BE2C (cell line): ENCODE results near the gene HOXD9.

Experiments used
- DNase-seq: peaks from one replicate; pipeline ENCODE4 v3.0.0-alpha.2; 2020
- H3K27me3 ChIP-seq: fragments of 250-450 bp; sonication (Bioruptor Pico); 2 replicates; pipeline ENCODE4 v1.5.1; 2020; ENCODE audit warnings: mild to moderate bottlenecking
- H3K36me3 ChIP-seq: fragments of 250-450 bp; sonication (Bioruptor Pico); 2 replicates; pipeline ENCODE4 v1.5.1; 2020; ENCODE audit warnings: mild to moderate bottlenecking
- H3K4me1 ChIP-seq: fragments of 250-450 bp; sonication (Bioruptor Pico); 2 replicates; pipeline ENCODE4 v1.5.1; 2020
- H3K4me3 ChIP-seq: 2 replicates; pipeline ENCODE4 v1.5.1; 2011; ENCODE audit warnings: low read depth, low read length
- H3K9me3 ChIP-seq: fragments of 250-450 bp; sonication (Bioruptor Pico); 2 replicates; pipeline ENCODE4 v1.5.1; 2020
- TF ChIP-seq, protein P1 (sequence below): IDR thresholded peaks from 2 replicates; pipeline ENCODE4 v1.5.1; 2012; ENCODE audit warnings: mild to moderate bottlenecking, low read depth, low read length

HOXD9 gene

DNA sequence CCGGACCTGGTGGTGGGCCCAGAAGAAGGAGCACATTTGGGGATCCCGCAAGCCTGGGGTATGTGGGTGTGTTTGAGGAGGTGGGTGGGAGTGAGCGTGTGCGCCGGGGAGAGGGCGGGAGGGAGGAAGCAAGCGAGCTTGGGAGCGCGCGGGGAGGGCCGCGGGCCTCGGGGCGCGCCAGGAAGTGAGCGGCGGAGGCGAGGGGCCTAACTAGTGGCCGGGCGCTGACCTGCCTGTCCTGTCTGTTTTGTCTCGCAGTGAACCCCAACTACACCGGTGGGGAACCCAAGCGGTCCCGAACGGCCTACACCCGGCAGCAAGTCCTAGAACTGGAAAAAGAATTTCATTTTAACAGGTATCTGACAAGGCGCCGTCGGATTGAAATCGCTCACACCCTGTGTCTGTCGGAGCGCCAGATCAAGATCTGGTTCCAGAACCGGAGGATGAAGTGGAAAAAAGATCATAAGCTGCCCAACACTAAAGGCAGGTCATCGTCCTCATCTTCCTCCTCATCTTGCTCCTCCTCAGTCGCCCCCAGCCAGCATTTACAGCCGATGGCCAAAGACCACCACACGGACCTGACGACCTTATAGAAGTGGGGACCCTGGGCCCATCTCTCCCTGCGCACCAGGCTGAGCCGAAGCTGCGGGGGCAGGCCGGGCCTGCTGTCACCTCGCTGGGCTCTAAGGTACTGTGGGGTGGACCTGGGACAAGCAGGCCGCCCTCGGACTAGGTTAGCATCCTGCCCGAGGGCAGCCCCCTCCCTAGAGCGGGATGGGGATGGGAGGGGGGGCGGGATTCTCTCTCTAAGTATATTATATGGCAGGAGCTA, 30.0 kb downstream of the HOXD9 start:
- no peak overlapping the region for H3K4me3 ChIP-seq
- DNase-seq: no peak
- TF ChIP-seq, protein P1, sequence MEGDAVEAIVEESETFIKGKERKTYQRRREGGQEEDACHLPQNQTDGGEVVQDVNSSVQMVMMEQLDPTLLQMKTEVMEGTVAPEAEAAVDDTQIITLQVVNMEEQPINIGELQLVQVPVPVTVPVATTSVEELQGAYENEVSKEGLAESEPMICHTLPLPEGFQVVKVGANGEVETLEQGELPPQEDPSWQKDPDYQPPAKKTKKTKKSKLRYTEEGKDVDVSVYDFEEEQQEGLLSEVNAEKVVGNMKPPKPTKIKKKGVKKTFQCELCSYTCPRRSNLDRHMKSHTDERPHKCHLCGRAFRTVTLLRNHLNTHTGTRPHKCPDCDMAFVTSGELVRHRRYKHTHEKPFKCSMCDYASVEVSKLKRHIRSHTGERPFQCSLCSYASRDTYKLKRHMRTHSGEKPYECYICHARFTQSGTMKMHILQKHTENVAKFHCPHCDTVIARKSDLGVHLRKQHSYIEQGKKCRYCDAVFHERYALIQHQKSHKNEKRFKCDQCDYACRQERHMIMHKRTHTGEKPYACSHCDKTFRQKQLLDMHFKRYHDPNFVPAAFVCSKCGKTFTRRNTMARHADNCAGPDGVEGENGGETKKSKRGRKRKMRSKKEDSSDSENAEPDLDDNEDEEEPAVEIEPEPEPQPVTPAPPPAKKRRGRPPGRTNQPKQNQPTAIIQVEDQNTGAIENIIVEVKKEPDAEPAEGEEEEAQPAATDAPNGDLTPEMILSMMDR: no peak
- H3K27me3 ChIP-seq: no peaks in the 10 kb centered on the region
- H3K36me3 ChIP-seq: no peaks in the 10 kb centered on the region
- H3K4me1 ChIP-seq: no peaks in the 10 kb centered on the region
- no peaks in the 10 kb centered on the region for H3K9me3 ChIP-seq

- H3K4me3 ChIP-seq: no peak overlapping the region
- TF ChIP-seq, protein P1: no peak
- no peaks in the 10 kb centered on the region for H3K36me3 ChIP-seq
- no peak for DNase-seq
- no peaks in the 10 kb centered on the region for H3K4me1 ChIP-seq
- no peaks in the 10 kb centered on the region for H3K27me3 ChIP-seq
- H3K9me3 ChIP-seq: no peaks in the 10 kb centered on the region
Observed at GRCh38 chr2:176154576-176155252, 32.2 kb downstream of the HOXD9 start.

- Histone ChIP-seq H3K4me3 (no peak overlapping the region), H3K9me3 (no peaks in the 10 kb centered on the region), H3K4me1 (no peaks in the 10 kb centered on the region), H3K36me3 (no peaks in the 10 kb centered on the region), H3K27me3 (no peaks in the 10 kb centered on the region)
- DNase-seq: no peak
- TF ChIP-seq, protein P1: no peak
Observed at GRCh38 chr2:176155356-176156044, 33.0 kb downstream of the HOXD9 start.

DNA sequence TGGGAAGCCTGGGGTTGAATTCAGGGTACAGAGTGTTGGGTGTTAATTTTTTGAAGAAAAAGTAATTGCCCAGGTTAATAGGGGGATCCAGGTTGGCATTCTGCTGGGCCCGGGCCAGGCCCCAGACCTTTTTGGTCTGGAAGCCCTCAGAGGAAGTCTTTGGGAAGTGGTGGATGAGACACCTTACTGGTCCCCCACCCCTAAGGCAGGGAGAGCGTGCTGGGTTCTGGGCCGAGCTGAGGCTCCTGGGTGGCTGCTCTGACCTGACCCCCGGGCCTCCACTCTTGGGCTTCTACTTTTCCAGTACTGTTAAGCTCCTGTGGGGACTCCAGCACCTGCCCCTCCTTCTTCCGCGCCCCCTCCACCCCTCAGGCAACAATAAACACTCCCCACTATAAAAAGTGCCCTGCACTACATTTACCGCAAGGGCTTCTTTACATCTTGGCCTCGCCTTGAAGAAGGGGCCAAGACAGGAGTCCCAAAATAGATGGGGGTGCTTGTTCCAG, 33.8 kb downstream of the HOXD9 start:
- no peak for DNase-seq
- TF ChIP-seq, protein P1: no peak
- no peaks in the 10 kb centered on the region for H3K4me1 ChIP-seq
- H3K36me3 ChIP-seq: no peaks in the 10 kb centered on the region
- no peaks in the 10 kb centered on the region for H3K9me3 ChIP-seq
- H3K4me3 ChIP-seq: peak overlapping the region; percentile 76; the same call in 1 of the 2 replicates
- H3K27me3 ChIP-seq: no peaks in the 10 kb centered on the region

DNA sequence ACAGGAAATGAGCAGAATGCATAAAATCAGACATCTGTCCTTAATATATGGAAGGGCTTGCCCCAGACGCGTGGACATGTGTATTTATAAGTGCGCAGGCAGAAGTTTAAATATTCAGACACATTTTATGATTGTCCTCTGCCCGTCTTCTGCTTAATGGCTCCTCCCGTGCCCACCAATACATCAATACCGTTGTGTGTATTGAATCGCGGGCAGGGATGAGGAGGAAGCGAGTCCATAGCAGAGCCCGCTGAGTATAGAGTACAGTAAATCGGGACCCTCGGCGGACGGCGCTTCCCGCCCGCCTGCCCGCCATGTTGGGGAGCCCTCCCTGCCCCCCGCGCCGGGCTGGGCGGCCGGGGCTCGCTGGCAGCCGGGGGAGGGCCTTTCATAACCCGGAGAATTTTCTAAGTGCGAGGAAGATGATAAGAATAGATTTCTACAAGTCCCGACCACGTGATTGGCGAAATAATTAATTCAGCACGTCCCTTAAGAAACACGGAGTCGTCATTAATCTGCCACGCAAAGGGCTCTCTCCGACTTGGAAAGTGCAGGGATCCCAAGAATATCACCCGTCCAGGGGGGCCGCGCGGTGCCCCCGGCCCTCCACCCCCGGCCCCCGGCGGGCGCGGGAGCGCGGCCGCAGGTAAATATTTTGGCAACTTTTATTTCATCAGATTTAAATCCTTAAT, 34.4 kb downstream of the HOXD9 start, which contains the start of gene HOXD3:
Gene HOXD3, plus strand, starts transcription at position 501 of the 692 bp plus-strand sequence. CDS start 11,808 bp downstream, outside the sequence.
- Histone ChIP-seq H3K27me3 (no peaks in the 10 kb centered on the region), H3K9me3 (no peaks in the 10 kb centered on the region), H3K36me3 (no peaks in the 10 kb centered on the region), H3K4me1 (no peaks in the 10 kb centered on the region), H3K4me3 (peak within 1 kb of the TSS; percentile 76)
- DNase-seq: no peak
- TF ChIP-seq, protein P1: no peak
